Ovary (tissue), 3 donors: ENCODE results near the gene BLOC1S3.

ENCODE experiments used
- EP300 ChIP-seq: sonication (generic); formaldehyde crosslinking; IDR thresholded peaks from one replicate; pipeline ENCODE4 v1.6.1; 2017; ENCODE audit warnings: antibody characterized with exemption
- POLR2A ChIP-seq: fragments of 450-650 bp; IDR thresholded peaks from one replicate; pipeline ENCODE4 v1.6.1; 2017; ENCODE audit warnings: antibody characterized with exemption, mild to moderate bottlenecking, moderate library complexity
- TF ChIP-seq, protein P1 (sequence below), 3 donors: fragments of 450-650 bp in 2 of 3; fragments of 200-600 bp in 1 of 3; IDR thresholded peaks; one replicate each; pipeline versions ENCODE4 v1.5.1 to v1.8.0; 2016 to 2022; ENCODE audit warnings: antibody characterized with exemption in 3 of 3, mild to moderate bottlenecking in 1 of 3
- donor health status: DM: no; HTN: no; CAD: no.

GRCh38 chr19:45211751-45212381 lies 33.3 kb downstream of the BLOC1S3 start:
- TF ChIP-seq, protein P1, sequence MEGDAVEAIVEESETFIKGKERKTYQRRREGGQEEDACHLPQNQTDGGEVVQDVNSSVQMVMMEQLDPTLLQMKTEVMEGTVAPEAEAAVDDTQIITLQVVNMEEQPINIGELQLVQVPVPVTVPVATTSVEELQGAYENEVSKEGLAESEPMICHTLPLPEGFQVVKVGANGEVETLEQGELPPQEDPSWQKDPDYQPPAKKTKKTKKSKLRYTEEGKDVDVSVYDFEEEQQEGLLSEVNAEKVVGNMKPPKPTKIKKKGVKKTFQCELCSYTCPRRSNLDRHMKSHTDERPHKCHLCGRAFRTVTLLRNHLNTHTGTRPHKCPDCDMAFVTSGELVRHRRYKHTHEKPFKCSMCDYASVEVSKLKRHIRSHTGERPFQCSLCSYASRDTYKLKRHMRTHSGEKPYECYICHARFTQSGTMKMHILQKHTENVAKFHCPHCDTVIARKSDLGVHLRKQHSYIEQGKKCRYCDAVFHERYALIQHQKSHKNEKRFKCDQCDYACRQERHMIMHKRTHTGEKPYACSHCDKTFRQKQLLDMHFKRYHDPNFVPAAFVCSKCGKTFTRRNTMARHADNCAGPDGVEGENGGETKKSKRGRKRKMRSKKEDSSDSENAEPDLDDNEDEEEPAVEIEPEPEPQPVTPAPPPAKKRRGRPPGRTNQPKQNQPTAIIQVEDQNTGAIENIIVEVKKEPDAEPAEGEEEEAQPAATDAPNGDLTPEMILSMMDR (IDR thresholded peaks at IDR 0.05): no peak
- no peak for TF ChIP-seq POLR2A
- no peak for TF ChIP-seq EP300
